ENCODE measurements around the gene ADAMTS9.

The ADAMTS9 gene

DNA sequence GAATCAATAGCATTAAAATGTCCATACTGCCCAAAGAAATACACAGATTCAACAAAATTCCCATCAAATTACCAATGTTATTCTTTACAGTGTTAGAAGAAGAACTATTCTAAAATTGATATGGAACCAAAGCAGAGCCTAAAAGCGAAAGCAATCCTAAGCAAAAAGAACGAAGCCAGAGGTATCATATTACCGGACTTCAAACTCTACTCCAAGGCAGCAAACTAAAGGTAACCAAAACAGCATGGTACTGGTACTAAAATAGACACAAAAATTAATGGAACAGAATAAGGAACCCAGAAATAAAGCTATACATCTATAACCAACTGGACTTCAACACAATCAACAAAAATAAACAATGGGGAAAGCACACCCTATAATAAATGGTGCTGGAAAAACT, 167.5 kb downstream of the ADAMTS9 start:
- DNase-seq: peak; percentile 32

DNA sequence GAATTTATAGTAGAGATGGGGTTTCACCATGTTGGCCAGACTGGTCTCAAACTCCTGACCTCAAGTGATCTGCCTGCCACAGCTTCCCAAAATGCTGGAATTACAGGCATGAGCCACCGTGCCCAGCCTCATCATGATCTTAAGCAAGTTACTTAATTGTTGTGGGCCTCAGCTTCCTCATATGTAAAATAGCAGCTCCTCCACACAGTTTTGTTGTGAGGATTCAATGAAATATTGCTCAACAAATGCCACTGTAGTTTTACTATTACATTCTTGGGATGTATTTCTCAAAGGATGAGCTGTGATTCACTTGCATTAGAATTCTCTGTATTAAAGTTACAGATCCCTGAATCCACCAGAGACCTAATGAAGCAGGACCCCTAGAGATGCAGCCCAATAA, 168.8 kb downstream of the ADAMTS9 start:
- DNase-seq: no peak

DNA sequence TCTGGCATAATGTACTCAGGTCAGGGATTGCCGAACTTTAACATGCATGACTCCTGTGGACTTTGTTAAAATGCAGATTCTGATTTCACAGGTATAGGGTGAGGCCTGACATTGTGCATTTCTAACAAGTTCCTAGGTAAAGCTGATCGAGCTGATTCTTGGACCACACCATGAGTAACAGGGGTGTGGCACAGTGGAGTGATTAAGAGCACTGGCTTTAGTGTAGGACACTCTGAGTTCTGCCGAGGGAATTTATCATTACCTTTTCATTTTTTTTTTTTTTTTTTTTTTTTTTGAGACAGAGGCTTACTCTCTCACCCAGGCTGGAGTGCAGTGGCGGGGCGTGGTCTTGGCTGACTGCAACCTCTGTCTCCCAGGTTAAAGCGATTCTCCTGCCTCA, 169.3 kb downstream of the ADAMTS9 start:
- no peak for DNase-seq

DNA sequence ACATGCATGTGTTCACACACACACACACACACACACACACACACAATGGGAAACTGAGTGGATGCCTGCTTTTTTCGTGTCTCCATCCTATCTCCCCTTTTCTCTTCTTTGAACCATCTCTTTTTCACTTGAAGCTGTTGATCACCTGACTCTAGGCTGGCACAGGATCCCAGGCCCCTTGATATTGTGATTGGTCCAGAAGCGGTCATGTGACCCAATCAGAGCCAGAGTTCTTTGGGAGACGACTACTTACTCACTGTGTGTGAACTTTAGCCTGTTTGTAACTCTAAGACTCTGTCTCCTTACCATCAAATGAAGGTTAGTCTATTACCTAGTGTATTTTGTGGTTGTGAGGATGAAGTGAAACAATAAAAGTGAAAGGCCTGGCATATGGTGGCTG, 172.9 kb downstream of the ADAMTS9 start:
- no peak for DNase-seq

DNA sequence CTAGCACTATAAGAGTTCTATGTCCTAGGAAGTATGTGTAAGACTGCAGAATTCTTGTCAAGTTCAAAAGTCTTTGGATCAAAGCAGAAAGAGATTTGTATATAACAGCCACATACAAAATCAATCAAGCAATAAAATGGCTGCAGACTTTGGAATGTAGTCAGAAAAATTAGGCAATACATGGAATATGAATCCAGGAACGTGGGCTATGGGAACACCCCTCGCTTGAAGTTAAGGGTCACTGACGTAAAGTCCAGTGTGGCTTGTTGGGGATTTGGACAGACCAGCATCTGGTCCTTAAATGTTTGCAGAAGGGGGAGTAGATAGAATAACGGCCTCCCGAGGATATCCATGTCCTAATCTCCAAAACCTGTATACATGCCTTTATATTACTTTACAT, 178.6 kb downstream of the ADAMTS9 start:
- DNase-seq: no peak

DNA sequence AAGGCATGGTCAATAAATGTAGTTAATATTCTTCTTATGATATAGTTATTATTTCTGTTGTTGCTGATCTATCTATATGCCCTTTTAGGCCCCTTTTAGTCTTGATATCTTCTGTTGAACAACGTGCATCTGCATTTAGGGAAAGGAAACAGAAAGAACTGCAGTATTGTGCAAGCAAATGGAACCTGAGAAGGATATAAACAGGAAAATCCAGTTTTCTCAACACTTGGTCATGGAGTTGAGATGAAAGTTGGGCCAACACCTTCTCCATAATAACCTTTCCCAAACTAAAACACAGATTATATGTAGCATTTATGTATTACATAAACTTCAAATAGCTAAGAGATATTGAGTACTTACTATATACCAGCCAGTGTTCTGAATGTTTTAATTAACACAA, 179.7 kb downstream of the ADAMTS9 start:
- peak; percentile 70 for DNase-seq

DNA sequence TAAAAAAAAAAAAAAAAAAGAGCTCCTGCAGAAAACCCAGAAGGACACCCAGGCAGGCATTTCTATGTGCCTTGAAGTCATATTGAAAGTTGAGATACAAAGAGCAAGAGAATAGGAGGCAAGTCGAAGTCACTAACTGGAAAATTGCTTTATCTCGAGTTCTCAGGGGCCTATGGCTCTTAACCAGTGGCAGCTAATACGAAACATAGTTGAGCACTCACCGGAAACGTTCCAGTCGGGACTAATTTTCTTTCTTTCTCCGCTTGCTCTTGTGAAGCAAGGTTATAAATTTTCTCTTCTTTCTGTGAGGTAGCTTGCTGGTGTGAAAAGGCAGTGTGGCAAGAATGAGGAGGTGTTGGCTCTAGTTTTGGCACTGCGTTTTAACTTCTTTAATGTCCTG, 181.5 kb downstream of the ADAMTS9 start:
- no peak for DNase-seq

DNA sequence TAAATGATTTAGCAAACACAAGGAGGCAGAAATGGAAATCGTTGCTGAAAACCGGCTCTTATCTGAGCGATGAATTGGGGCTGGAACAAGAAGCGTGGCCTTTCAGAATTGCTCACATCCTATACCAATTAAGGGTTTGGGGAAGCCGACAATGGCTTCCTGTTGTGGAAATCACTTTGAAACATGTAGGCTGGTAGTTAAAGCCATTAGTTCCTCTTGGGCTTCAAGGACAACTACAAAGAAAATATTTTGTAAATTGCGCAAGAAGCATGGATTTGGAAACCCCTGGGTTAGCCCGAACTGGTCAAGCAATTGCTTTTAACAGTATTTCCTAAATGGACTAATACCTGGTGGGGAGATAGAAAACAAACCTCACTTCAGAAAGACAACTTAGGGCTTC, 182.4 kb downstream of the ADAMTS9 start:
- DNase-seq: no peak

DNA sequence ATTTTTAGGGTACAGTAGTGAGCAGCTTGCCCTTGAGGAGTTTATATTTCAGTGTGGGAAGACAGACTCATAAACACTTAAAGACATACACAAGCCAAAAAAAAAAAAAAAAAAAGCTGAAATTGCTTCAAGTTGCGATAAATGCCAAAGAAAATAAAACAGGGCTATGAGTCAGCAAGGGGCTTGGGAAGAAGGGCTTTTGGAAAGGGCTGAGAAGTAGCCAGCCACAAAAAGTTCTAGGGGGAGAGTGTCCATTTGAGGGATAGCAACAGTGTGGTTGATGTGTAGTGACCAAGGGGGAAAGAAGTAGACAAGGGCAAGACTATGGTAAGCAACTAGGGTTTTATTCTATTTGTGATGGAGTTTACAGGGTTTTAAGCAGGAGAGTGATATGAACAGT, 185.5 kb downstream of the ADAMTS9 start:
- no peak for DNase-seq

DNA sequence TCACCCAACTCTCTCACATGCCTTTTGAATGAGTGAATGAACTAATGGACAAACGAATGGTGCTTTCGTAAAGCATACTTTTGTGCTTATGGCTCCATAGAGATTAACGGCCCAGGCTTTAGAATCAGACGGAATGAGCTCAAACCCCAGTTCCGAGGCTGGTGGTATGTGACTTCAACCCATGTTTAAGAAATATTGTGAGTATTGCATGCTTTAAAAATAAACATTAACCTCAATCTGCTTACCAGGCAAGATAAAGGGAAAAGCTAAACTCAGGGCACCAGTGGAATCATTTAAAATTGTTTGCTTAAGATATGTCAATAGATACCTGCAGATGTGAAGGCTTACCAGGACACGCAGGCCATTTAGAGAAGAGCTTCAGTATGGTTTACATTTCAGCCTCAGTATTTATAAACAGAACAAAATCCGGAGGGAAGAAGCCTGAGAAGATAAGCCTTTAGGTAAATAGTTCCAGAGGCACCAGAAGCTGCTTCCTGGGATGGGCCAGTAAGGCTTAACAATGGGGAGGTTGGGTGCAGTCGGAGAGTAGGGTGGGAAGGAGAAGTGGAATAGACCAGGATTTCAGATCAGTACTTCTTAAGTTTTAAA, 186.4 kb downstream of the ADAMTS9 start:
- DNase-seq: peak; percentile 87

DNA sequence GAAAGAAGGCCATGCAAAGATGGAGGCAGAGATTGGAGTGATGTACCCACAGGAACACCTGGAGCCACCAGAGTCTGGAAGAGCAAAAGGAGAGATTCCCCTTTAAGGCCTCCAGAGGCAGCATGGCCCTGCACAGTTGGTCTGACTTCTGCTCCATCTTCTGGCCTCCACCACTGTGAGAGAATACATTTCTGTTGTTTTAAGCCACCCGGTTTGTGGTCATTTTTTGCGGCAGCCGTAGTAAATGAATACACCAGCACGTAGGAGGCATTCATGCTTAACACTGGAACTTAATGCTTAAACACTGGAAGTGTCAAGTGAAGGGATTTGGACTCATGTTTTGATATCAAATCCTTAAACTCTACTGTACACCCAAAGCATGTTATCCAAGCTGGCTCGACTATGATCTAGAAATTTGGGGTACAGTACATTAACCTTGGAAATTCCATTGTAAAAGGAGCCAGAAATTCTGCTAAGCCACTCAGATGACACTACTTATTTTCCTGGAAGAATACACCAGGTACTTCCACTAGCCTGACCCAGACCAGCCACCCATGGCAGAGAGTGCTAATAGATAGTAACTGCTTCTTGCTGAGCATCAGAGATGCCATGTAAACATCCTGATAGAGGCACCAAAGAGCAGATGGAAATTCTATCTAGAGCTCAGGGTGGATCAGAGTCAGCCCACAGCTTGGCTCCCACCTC, 190.9 kb downstream of the ADAMTS9 start:
- DNase-seq: peak; percentile 2

DNA sequence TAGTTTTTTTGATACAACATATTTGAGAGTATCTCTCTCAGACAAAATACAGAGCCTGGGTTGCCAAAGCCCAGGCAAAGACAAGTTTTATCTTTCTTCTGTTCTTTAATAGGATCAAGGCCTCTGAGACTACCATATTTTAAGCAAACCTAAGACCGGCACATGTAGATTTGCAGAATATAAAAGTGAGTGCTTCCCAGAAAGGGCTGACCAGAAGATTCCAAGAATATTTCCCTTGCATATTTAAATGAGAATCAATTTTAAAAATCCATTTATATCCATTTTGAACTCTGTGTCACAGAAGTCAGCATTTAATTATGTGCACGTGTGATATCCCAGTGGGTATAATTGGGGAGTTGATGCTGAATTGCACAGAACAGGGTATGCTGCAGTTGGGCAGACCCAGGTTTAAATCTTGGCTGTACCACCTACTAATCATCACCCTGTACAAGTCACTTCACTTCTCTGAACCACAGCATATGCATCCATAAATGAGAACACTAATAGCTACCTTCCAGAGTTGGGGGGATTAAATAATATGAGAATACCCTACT, 191.9 kb downstream of the ADAMTS9 start:
- no peak for DNase-seq

DNA sequence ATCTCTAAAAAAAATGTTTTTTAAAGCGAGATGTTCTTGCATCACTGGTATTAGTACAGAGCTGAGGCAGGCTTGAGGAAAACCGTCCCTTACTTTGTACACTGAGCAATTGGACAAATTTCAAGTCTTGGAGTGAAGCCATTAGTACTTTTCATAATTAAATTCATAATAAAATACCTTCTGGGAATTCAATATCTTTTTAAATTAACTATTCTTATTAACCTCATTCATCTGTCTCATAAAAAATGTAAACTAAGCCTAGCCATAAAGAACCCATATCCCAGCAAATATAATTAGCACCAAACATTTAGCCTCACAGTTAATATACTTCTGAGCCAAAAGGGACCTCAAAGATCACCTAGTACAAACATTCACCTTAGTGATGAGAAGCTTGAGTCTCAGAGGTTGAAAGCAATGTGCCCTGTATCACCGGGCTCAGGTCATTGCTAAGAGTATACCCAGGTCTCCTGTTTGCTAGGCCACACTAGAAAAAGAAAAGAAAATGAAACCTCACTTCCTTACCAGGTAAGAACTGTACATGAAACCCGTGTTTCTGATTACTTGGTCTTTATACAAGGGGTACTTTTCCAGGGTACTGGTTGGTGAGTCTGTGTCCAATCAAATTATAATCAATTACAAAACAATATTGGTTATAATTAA, 192.5 kb downstream of the ADAMTS9 start:
- DNase-seq: no peak

DNA sequence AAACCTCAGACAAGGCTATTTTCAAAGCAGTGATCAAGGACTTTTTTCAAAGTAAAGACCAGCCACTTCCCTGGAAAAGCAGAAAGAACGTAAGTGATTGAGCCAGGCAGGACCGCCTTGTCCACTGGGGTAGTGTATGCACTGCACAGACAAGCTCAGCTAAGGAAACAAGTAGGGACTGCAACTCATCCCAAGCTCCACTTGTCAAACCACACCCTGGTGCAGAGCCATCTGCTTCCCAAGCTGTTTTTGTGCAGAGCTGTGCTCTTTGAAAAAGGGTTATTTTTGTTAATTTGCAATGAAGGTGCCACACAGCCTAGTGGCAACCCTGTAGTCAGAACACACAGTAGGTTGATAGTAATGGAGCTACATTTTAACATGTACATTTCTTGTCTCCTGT, 193.3 kb downstream of the ADAMTS9 start:
- DNase-seq: peak; percentile 34

DNA sequence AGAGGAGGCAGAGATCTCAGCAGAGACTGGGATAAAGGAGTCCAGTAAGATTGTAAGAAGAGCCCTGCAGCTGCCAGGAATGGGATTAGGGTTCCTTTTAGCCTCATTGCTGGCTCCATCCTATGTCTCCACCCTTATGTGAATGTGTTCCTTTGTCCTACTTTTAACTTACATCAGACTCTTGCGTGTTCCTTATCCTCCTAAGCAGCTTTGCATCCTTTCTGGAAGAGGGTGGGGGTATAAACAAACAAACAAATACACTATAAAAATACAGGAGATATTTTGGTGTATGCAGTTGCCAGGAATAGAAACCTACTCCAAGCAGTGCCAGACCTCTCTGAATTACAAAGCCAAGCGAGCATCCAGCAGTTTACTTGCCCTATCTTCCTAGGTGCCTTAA, 194.7 kb downstream of the ADAMTS9 start:
- no peak for DNase-seq

DNA sequence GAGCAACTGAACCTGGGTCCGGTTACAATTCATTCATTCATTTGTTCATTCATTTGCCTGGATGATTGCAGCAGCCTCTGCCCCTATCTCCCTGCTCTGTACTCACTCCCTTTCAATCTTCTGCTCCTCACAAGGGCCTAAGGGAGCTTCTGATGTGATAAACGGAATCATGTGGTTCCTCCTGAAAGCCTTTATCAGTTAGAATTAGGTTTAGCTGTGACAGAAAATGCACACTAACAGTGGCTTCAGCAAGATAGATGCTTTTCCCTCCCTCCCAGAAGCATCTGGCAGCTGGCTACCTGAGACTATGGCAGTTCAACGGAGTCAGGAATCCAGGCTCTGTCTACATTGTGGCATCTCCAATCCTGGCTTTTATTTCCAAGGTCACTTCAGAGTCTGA, 196.0 kb downstream of the ADAMTS9 start:
- DNase-seq: no peak

DNA sequence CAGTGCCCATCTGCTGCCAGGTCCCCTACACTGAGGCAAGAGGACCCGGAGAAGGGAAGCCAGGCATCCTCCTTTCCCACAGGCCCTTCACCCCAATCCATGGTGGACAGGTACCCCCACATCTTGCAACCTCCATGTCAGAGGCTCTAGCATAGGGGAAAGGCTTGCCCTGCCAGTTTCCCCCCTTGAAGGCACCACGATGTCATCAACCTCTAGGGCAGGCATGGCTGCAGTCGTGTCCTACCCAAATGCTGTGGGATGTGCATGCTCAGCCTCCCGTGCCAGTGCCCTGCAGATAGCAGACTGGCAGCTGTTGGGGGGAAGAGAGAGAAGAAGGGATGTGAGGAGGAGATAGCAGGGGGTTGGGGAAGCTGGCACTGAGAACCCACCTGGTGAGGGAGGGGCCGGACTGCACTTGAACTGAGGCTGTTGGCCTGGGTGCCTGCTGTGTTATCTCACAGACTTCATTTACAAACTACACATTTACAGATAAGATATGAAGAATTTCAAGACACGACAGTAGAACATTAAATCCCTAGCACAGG, 197.5 kb downstream of the ADAMTS9 start:
- DNase-seq: peak; percentile 12

DNA sequence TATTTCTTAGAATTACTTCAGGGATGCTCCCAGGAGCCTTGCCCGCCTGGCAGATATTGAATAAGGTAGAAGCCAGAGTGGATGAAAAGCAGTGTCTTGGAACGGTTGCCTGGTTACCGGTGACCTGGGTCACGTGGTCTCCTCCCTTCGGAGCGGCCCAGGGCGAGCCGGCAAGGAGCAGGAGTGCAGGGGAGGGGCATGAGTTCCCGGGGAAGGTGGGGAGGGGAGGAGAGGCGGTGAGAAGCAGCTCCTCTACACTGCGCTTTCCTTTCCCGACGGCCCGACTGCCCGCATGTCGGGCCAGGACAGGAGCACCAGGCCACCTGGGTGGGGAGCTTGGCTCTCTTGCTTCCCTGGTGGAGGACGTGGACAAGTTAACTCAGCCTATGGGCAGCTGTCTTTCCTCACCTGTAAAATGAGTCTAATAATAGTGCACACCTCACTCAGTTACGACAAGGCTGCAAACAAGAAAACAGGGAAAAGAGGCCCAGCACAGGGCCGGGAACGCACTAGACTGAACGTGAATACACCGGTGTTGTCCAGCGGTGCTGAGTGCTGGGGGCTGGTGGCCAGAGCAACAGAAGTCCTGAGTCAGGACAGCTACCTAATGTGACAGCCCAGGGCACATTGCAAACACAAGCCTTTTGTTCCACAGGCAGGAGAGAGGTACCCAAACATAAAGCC, 198.3 kb downstream of the ADAMTS9 start:
- DNase-seq: peak; percentile 87

DNA sequence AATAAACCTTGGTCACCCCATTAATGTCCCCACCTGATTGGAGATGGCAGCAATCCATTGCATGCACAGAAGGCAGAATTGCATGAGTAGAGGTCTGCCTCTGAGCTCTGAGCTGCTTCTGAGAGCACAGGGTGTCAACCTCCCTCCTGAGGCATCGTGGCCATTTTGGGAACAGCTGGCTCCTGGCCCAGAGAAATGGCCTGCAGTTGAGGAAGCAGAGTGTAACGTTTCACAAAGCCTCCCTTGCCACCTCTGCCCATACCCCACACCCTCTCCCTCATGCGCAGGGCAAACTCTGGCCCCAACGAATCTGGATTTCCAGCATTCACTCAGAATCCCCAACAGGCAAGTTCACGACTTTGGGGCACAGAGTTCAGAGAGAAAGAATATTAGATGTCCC, 198.9 kb downstream of the ADAMTS9 start:
- DNase-seq: peak; percentile 54

DNA sequence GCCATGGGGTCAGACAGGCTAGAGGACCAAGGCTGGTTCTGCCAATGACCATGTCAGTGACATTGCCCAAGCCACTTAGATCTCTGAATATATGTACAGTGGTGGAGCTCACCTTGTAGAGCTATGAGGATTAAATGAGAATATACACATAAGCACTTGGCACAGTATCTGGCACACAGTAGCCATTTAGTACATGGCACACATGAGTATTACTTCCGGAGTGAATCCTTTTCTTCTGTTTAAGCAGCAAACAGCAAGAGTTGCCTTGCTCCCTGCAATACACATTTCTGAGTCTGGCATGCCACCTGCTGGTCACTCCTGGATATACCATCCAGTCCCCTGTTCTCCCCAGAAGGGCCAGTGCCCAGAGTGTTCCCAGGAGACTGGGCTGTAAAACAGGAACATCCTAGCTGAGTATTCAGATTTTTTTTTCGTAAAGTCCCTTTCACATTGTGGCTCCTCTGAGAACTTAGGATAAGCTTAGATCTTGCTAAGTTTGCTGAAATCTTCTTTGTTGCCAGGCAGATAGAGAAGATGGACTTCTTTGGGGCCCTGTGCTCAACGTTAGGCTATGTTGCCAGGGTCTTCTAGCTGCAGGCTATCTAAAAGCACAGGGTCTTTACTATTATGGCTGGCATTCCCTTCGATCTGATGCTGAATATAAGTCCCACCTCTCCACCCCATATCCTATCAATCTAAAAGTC, 203.4 kb downstream of the ADAMTS9 start:
- peak; percentile 73 for DNase-seq

DNA sequence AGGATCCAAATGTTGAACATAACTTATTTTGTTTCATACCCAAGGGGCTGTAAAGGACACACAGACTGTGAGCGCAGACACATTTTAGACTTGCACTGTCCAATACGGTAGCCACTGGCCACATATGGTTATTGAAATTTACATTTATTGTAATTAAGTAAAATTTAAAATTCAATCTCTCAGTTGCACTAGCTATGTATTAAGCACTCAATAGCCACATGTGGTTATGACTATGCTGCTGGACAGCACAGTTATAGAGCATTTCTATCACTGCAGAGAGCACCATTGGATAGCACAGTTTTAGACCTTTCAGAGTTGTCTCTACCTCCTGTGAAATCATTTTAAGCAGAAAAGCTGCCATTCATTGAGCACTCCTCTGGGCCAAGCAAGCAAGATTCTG, 204.3 kb downstream of the ADAMTS9 start:
- DNase-seq: no peak

DNA sequence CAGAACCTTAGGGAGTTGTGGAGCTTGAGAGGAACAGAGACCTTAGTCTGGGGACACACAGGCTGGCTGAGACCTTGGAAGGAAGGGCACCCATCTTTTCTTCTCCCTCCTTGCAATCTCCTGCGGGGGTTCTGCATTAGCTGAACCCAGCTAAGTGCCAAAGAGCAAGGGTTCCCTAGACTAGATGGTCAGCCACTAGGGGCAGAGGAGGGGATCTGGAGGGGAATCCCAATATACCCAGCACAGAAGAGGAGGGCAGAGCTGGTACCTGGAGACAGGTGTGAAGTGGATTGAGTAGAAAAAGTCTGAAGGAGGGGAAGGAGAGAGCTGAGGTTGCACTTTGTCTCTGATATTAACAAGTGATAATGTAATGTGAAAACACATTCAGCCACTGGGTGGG, 212.8 kb downstream of the ADAMTS9 start:
- no peak for DNase-seq

DNA sequence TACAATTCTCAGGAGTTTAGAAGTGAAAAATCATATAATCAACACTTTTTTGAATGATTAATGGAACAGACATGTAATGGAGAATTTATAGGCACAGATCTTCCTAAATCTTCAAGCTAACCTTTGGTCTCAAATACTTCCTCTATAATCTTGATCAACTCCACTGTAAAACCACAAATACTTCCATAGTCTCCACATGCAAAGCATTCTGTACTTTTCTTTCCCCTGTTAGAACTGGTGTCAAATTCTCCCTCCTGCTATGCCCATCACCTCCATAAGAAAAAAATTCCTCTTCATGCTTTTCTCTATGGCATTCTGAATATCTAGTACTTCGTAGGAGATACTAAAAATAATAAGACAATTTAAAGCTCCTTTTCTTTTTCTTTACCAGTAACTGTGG, 214.3 kb downstream of the ADAMTS9 start:
- DNase-seq: no peak
